H1 (cell line): ENCODE data around the gene AKAP7. TPM values are rescaled to one million over a fixed set of nuclear protein-coding genes. Genes with fewer than 3 reads are reported as not detected.

Source experiments
- CTCF ChIA-PET: fragments of 300-600 bp; sonication (Branson Sonifier 250); formaldehyde crosslinking; loops from one replicate; lab custom pipeline; 2021; ENCODE audit not compliant: partially characterized antibody; lab: Charles Lee
- POLR2A ChIA-PET: fragments of 300-600 bp; sonication (Branson Sonifier 250); formaldehyde crosslinking; loops from one replicate; lab custom pipeline; 2021; ENCODE audit warnings: inconsistent platforms; ENCODE audit not compliant: partially characterized antibody; lab: Charles Lee
- DNase-seq, 2 experiments: peaks; one replicate each; pipeline versions ENCODE4 v3.0.0 to v3.0.0-alpha.2; 2010 to 2022; ENCODE audit warnings: low spot score in 2 of 2, low read depth in 1 of 2, mixed read lengths in 1 of 2
- FAIRE-seq: peaks from 2 replicates; lab custom pipeline; 2011; peaks lifted over from hg19 to GRCh38; lab: Jason Lieb, UNC
- H2AFZ ChIP-seq: 2 replicates; pipeline ENCODE4 v1.8.1; 2012; ENCODE audit warnings: low read length, inconsistent platforms
- H2AK5ac ChIP-seq: 2 replicates; pipeline ENCODE4 v1.6.1; 2013; ENCODE audit warnings: low read depth, low read length
- H2BK120ac ChIP-seq: replicated peaks from 2 replicates; pipeline ENCODE3; 2013; ENCODE audit warnings: low read depth, low read length, inconsistent platforms
- H2BK12ac ChIP-seq: 2 replicates; pipeline ENCODE4 v1.6.1; 2013; ENCODE audit warnings: low read depth, low read length
- H2BK15ac ChIP-seq: 2 replicates; pipeline ENCODE4 v1.6.1; 2013; ENCODE audit warnings: low read length
- H2BK20ac ChIP-seq: 2 replicates; pipeline ENCODE4 v1.6.1; 2013; ENCODE audit warnings: low read length
- H2BK5ac ChIP-seq: 2 replicates; pipeline ENCODE4 v1.6.1; 2013; ENCODE audit warnings: low read depth, low read length
- H3K14ac ChIP-seq: 2 replicates; pipeline ENCODE4 v1.6.1; 2013; ENCODE audit warnings: inconsistent platforms; ENCODE audit not compliant: insufficient read length
- H3K18ac ChIP-seq: 2 replicates; pipeline ENCODE4 v1.6.1; 2013; ENCODE audit warnings: low read length; ENCODE audit errors: extremely low read depth
- H3K23ac ChIP-seq: 2 replicates; pipeline ENCODE4 v1.6.1; 2013; ENCODE audit warnings: inconsistent platforms; ENCODE audit not compliant: insufficient read length
- H3K23me2 ChIP-seq: 2 replicates; pipeline ENCODE4 v1.6.1; 2013; ENCODE audit warnings: low read depth, low read length
- H3K27ac ChIP-seq: 2 replicates; pipeline ENCODE4 v1.6.1; 2011; ENCODE audit warnings: low read depth, low read length, inconsistent platforms
- H3K27me3 ChIP-seq, 4 experiments: replicated peaks in 1 of 4; 1 replicate in 1 of 4; 2 replicates in 3 of 4; pipeline versions ENCODE4 v1.6.1 to v1.8.1; 2011 to 2013; ENCODE audit warnings: low read length in 3 of 4, mild to moderate bottlenecking in 3 of 4, inconsistent platforms in 2 of 4, mixed read lengths in 2 of 4, moderate library complexity in 1 of 4; ENCODE audit not compliant: control insufficient read depth in 3 of 4, insufficient read depth in 3 of 4; ENCODE audit errors: extremely low read depth in 1 of 4
- H3K36me3 ChIP-seq, 4 experiments: 2 replicates each; pipeline versions ENCODE4 v1.6.1 to v1.8.1; 2011 to 2013; ENCODE audit warnings: mild to moderate bottlenecking in 4 of 4, low read length in 3 of 4, moderate library complexity in 2 of 4, control low read depth in 1 of 4, inconsistent platforms in 1 of 4; ENCODE audit not compliant: insufficient read depth in 4 of 4, control insufficient read depth in 2 of 4
- H3K4ac ChIP-seq: replicated peaks from 2 replicates; pipeline ENCODE3; 2013; ENCODE audit warnings: low read length, low read depth, mixed read lengths, inconsistent platforms; ENCODE audit not compliant: insufficient read length
- H3K4me1 ChIP-seq, 4 experiments: replicated peaks in 1 of 4; 1 replicate in 1 of 4; 2 replicates in 3 of 4; pipeline versions ENCODE4 v1.6.1 to v1.8.1; 2011 to 2013; ENCODE audit warnings: low read length in 3 of 4, inconsistent platforms in 2 of 4, mixed read lengths in 1 of 4; ENCODE audit not compliant: insufficient read depth in 4 of 4, control insufficient read depth in 3 of 4
- H3K4me2 ChIP-seq, 2 experiments: 2 replicates each; pipeline versions ENCODE4 v1.6.1 to v1.8.1; 2011 to 2013; ENCODE audit warnings: low read depth in 2 of 2, low read length in 2 of 2, control low read depth in 1 of 2, inconsistent platforms in 1 of 2, mild to moderate bottlenecking in 1 of 2; ENCODE audit not compliant: insufficient read depth in 1 of 2
- H3K4me3 ChIP-seq, 4 experiments: fragments of 200-600, 300-600 bp in 1 of 4; sonication (generic), shearing (Covaris generic), sonication (Bioruptor Twin) in 1 of 4; 2 replicates each; pipeline versions ENCODE4 v1.5.1 to v1.8.1; 2011 to 2016; ENCODE audit warnings: low read length in 4 of 4, low read depth in 3 of 4, control low read depth in 2 of 4, inconsistent platforms in 2 of 4, mild to moderate bottlenecking in 2 of 4, mixed read lengths in 1 of 4, moderate library complexity in 1 of 4; ENCODE audit not compliant: insufficient read depth in 2 of 4; ENCODE audit errors: extremely low read depth in 1 of 4
- H3K56ac ChIP-seq: replicated peaks from 2 replicates; pipeline ENCODE3; 2013; ENCODE audit warnings: low read depth, mild to moderate bottlenecking, mixed read lengths, low read length, inconsistent platforms; ENCODE audit not compliant: insufficient read length
- H3K79me1 ChIP-seq: 2 replicates; pipeline ENCODE4 v1.6.1; 2013; ENCODE audit warnings: low read depth, low read length, control low read depth
- H3K79me2 ChIP-seq, 2 experiments: 2 replicates each; pipeline versions ENCODE4 v1.6.1 to v1.8.1; 2012 to 2013; ENCODE audit warnings: low read length in 2 of 2, mild to moderate bottlenecking in 2 of 2, inconsistent platforms in 1 of 2; ENCODE audit not compliant: insufficient read depth in 2 of 2, control insufficient read depth in 1 of 2
- H3K9ac ChIP-seq, 4 experiments: replicated peaks in 1 of 4; 1 replicate in 1 of 4; 2 replicates in 3 of 4; pipeline versions ENCODE4 v1.6.1 to v1.8.1; 2011 to 2013; ENCODE audit warnings: low read depth in 3 of 4, low read length in 3 of 4, control low read depth in 2 of 4, mild to moderate bottlenecking in 2 of 4, moderate library complexity in 2 of 4, inconsistent platforms in 1 of 4; ENCODE audit errors: extremely low read depth in 1 of 4
- H3K9me3 ChIP-seq, 2 experiments: 2 replicates each; pipeline versions ENCODE4 v1.6.1 to v1.8.1; 2012 to 2013; ENCODE audit warnings: mild to moderate bottlenecking in 2 of 2, moderate library complexity in 2 of 2, control low read depth in 1 of 2, inconsistent platforms in 1 of 2, low read depth in 1 of 2, low read length in 1 of 2, mixed read lengths in 1 of 2; ENCODE audit not compliant: insufficient read depth in 2 of 2
- H4K20me1 ChIP-seq, 2 experiments: replicated peaks in 1 of 2; 2 replicates each; pipeline versions ENCODE3 to v1.8.1; 2011 to 2013; ENCODE audit warnings: inconsistent platforms in 2 of 2, low read length in 2 of 2, mild to moderate bottlenecking in 1 of 2; ENCODE audit not compliant: insufficient read depth in 2 of 2, control insufficient read depth in 1 of 2
- H4K5ac ChIP-seq: 2 replicates; pipeline ENCODE4 v1.6.1; 2013; ENCODE audit warnings: low read length, low read depth, mixed read lengths, inconsistent platforms; ENCODE audit not compliant: insufficient read length
- H4K8ac ChIP-seq: 2 replicates; pipeline ENCODE4 v1.8.0; 2013; ENCODE audit warnings: mild to moderate bottlenecking, moderate library complexity, low read length, inconsistent platforms; ENCODE audit not compliant: insufficient read depth; ENCODE audit errors: extremely low read depth
- H4K91ac ChIP-seq: replicated peaks from 2 replicates; pipeline ENCODE3; 2013; ENCODE audit warnings: low read length, mixed read lengths, inconsistent platforms; ENCODE audit not compliant: insufficient read length
- BCL11A ChIP-seq, 2 experiments: IDR thresholded peaks; one replicate each; pipeline ENCODE4 v1.6.1; 2011; ENCODE audit warnings: low read depth in 2 of 2, low read length in 2 of 2, mild to moderate bottlenecking in 2 of 2
- CBX5 ChIP-seq: fragments of 300-800, 300-1000 bp; sonication (generic); IDR thresholded peaks from 2 replicates; pipeline ENCODE4 v1.7.1; 2016; ENCODE audit warnings: antibody characterized with exemption, low read length, low read depth
- CBX8 ChIP-seq: fragments of 300-800, 300-1000 bp; sonication (generic); IDR thresholded peaks from 2 replicates; pipeline ENCODE4 v1.7.1; 2016; ENCODE audit warnings: low read depth, low read length, borderline replicate concordance
- CHD2 ChIP-seq: IDR thresholded peaks from 2 replicates; pipeline ENCODE4 v1.6.1; 2012; ENCODE audit warnings: low read length, improper control_type of control experiment
- FOSL1 ChIP-seq: IDR thresholded peaks from 2 replicates; pipeline ENCODE4 v1.6.1; 2011; ENCODE audit warnings: mild to moderate bottlenecking, low read depth, low read length, moderate library complexity; ENCODE audit not compliant: insufficient read depth
- JUN ChIP-seq: IDR thresholded peaks from 2 replicates; pipeline ENCODE4 v1.6.1; 2011; ENCODE audit warnings: low read depth, mild to moderate bottlenecking, improper control_type of control experiment, low read length
- JUND ChIP-seq: IDR thresholded peaks from 2 replicates; pipeline ENCODE4 v1.6.1; 2011; ENCODE audit warnings: mild to moderate bottlenecking, improper control_type of control experiment, low read length
- KDM5A ChIP-seq: fragments of 200-600 bp; IDR thresholded peaks from 2 replicates; pipeline ENCODE4 v1.7.1; 2012; ENCODE audit warnings: mild to moderate bottlenecking, low read length, inconsistent platforms, mixed read lengths
- MAX ChIP-seq: IDR thresholded peaks from 2 replicates; pipeline ENCODE4 v1.6.1; 2012; ENCODE audit warnings: inconsistent platforms
- NRF1 ChIP-seq: IDR thresholded peaks from 2 replicates; pipeline ENCODE4 v1.6.1; 2011; ENCODE audit warnings: mild to moderate bottlenecking, low read depth, low read length, improper control_type of control experiment
- PHF8 ChIP-seq: fragments of 200-600 bp; sonication (generic); conservative IDR thresholded peaks from 2 replicates; pipeline ENCODE4 v1.7.1; 2012; ENCODE audit warnings: low read depth, mild to moderate bottlenecking, inconsistent platforms, low read length, moderate library complexity
- RAD21 ChIP-seq, 2 experiments: IDR thresholded peaks in 1 of 2; conservative IDR thresholded peaks in 1 of 2; 2 replicates each; pipeline ENCODE4 v1.6.1; 2011; ENCODE audit warnings: low read depth in 2 of 2, low read length in 2 of 2, improper control_type of control experiment in 1 of 2, inconsistent platforms in 1 of 2, mild to moderate bottlenecking in 1 of 2, moderate library complexity in 1 of 2
- SP1 ChIP-seq: IDR thresholded peaks from 2 replicates; pipeline ENCODE4 v1.6.1; 2011; ENCODE audit warnings: low read depth, low read length
- WGBS, 2 experiments: shearing (Covaris generic) in 1 of 2; methylation state at CpG; one replicate each; pipeline versions ENCODE4 v1.1.6 to v1.1.7; 2013 to 2015; ENCODE audit warnings: low lambda C conversion rate in 2 of 2, mixed read lengths in 2 of 2, inconsistent platforms in 1 of 2, low coverage in 1 of 2, missing lambda C conversion rate in 1 of 2; ENCODE audit not compliant: insufficient replicate concordance in 2 of 2, insufficient coverage in 1 of 2, insufficient read length in 1 of 2; ENCODE audit errors: extremely low coverage in 1 of 2, missing lambda C conversion rate in 1 of 2; 5-methylcytosine and 5-hydroxymethylcytosine counted together
- polyA plus RNA-seq, 7 experiments: library from polyadenylated mRNA; depleted of rRNA in 3 of 7; stranded (reverse) in 5 of 7; unstranded in 2 of 7; fragments of >200 nt in 5 of 7; fragments of 200-250 nt in 2 of 7; gene quantifications; 1 replicate in 5 of 7; 2 replicates in 1 of 7; 4 replicates in 1 of 7; pipeline versions ENCODE4 v1.2.1 to v1.2.3, GENCODE V29; 2011 to 2013; ENCODE audit warnings: missing spikeins in 2 of 7, mixed read lengths in 2 of 7
- total RNA-seq: library from RNA; stranded (reverse); fragmentation: NEBNext Ultra II Directional; extraction: Animal tissue kit (Norgen Biotek cat#: 25700); gene quantifications from 2 replicates; pipeline ENCODE4 v1.2.1, GENCODE V29; 2021
- TF ChIP-seq, protein P1 (sequence below): IDR thresholded peaks from 2 replicates; pipeline ENCODE4 v1.6.1; 2012; ENCODE audit warnings: inconsistent platforms

Gene AKAP7
- total and polyA plus RNA-seq, 2 of the 8 experiments (the other 6 are each of a cell fraction or from before 2014, with no cell fraction given) = 4.7 to 16.9 TPM

- H3K4me3 ChIP-seq = no peak overlapping the region
- no peak overlapping the region for H3K18ac ChIP-seq
- no peak overlapping the region for H3K4ac ChIP-seq
- WGBS, 2 experiments = 89% methylated on average over 5 of the region's 5 CpGs; no CpG with 5 or more reads in 1 of the 2 experiments
- H2BK5ac ChIP-seq = no peak overlapping the region
- no peaks in the 10 kb centered on the region for H3K79me1 ChIP-seq
- ChIA-PET POLR2A (no interaction called here), CTCF (interaction anchor here (0.7 to 1.6 kb wide), 5 partner anchors 12 to 413 kb away, joined by 3 to 4 read pairs (median 3); no protein-coding TSS in a partner anchor)
- H3K23ac ChIP-seq = no peak overlapping the region
- no peak overlapping the region for H4K5ac ChIP-seq
- no peak overlapping the region for H3K4me2 ChIP-seq
- no peaks in the 10 kb centered on the region for H4K20me1 ChIP-seq
- H4K91ac ChIP-seq = no peak overlapping the region
- H3K14ac ChIP-seq = no peak overlapping the region
- no peaks in the 10 kb centered on the region for H3K23me2 ChIP-seq
- no peaks in the 10 kb centered on the region for H3K4me1 ChIP-seq
- H3K27me3 ChIP-seq = peaks cover 0 to 1% (median 0%) of the 10 kb centered on the region in 4 experiments; a peak in 1 of 7 replicates
- DNase-seq (no peak), FAIRE-seq (no peak)
- H3K36me3 ChIP-seq = no peaks in the 10 kb centered on the region
- H2BK12ac ChIP-seq = no peak overlapping the region
- H2BK20ac ChIP-seq = no peak overlapping the region
- H2AFZ ChIP-seq = no peak overlapping the region
- H2BK15ac ChIP-seq = no peak overlapping the region
- no peak overlapping the region for H3K56ac ChIP-seq
- no peaks in the 10 kb centered on the region for H3K9me3 ChIP-seq
- H3K79me2 ChIP-seq = no peaks in the 10 kb centered on the region
- peak overlapping the region in 1 of 4 experiments; percentile 14; a peak in 1 of 7 replicates for H3K9ac ChIP-seq
- no peak overlapping the region for H2BK120ac ChIP-seq
- no peak overlapping the region for H4K8ac ChIP-seq
- H2AK5ac ChIP-seq = no peak overlapping the region
- H3K27ac ChIP-seq = no peak overlapping the region
- TF ChIP-seq CBX5 (no peak), MAX (no peak), CHD2 (no peak), FOSL1 (no peak), KDM5A (no peak), SP1 (no peak), RAD21 (IDR thresholded peaks at IDR 0.05 in 1 of 2, conservative IDR thresholded peaks at IDR 0.05 in 1 of 2; ENCODE audit: low read depth in 2 of 2, low read length in 2 of 2) (no peak), JUN (no peak), JUND (no peak), CBX8 (no peak), PHF8 (no peak), BCL11A (IDR thresholded peaks at IDR 0.05; ENCODE audit: low read depth in 2 of 2, low read length in 2 of 2) (no peak), NRF1 (no peak)
- TF ChIP-seq, protein P1, sequence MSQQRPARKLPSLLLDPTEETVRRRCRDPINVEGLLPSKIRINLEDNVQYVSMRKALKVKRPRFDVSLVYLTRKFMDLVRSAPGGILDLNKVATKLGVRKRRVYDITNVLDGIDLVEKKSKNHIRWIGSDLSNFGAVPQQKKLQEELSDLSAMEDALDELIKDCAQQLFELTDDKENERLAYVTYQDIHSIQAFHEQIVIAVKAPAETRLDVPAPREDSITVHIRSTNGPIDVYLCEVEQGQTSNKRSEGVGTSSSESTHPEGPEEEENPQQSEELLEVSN = no peak
These were observed 80.0 kb downstream of the AKAP7 start for GRCh38 chr6:131215219-131215618.
